CD4-positive, alpha-beta T cell (primary cell): ENCODE data around the gene ARHGEF10L. TPM values are rescaled to one million over a fixed set of nuclear protein-coding genes. Genes with fewer than 3 reads are reported as not detected.

Source experiments
- ATAC-seq: fragments of 200-7000 bp; cut with Tn5 transposase; one replicate; pipeline ENCODE4 v1.10.0; 2022; ENCODE audit warnings: mild to moderate bottlenecking; ENCODE audit not compliant: poor library complexity
- CTCF ChIA-PET: fragments of 350-600 bp; sonication (Branson Sonifier 250); formaldehyde crosslinking; loops from one replicate; lab custom pipeline; 2021; ENCODE audit warnings: antibody characterized with exemption, inconsistent platforms; lab: Charles Lee
- POLR2A ChIA-PET: fragments of 350-600 bp; sonication (Branson Sonifier 250); formaldehyde crosslinking; loops from one replicate; lab custom pipeline; 2021; ENCODE audit warnings: antibody characterized with exemption, inconsistent platforms; lab: Charles Lee
- DNase-seq, 14 experiments: peaks; one replicate each; pipeline ENCODE4 v3.0.0-alpha.2; 2013 to 2020; ENCODE audit warnings: mixed read lengths in 2 of 14
- H3K27ac ChIP-seq, 2 donors: one replicate each; pipeline versions ENCODE4 v1.5.1 to v1.7.0; 2013; ENCODE audit warnings: low read length in 2 of 2, low read depth in 1 of 2, mild to moderate bottlenecking in 1 of 2
- H3K27me3 ChIP-seq, 2 experiments: 1 replicate in 1 of 2; 2 replicates in 1 of 2; pipeline versions ENCODE4 v1.6.1 to v1.7.0; 2013; ENCODE audit warnings: low read length in 2 of 2, control low read depth in 1 of 2, mild to moderate bottlenecking in 1 of 2, moderate library complexity in 1 of 2; ENCODE audit not compliant: insufficient read depth in 2 of 2, control insufficient read depth in 1 of 2
- H3K36me3 ChIP-seq: one replicate; pipeline ENCODE4 v1.6.1; 2013; ENCODE audit warnings: low read length, control low read depth; ENCODE audit not compliant: insufficient read depth
- H3K4me1 ChIP-seq: one replicate; pipeline ENCODE4 v1.6.1; 2013; ENCODE audit warnings: low read length, control low read depth; ENCODE audit not compliant: insufficient read depth
- H3K4me3 ChIP-seq: one replicate; pipeline ENCODE4 v1.5.1; 2013; ENCODE audit warnings: mild to moderate bottlenecking, low read length, moderate library complexity
- H3K9me3 ChIP-seq, 2 experiments: 1 replicate in 1 of 2; 2 replicates in 1 of 2; pipeline versions ENCODE4 v1.6.1 to v1.7.0; 2013; ENCODE audit warnings: low read length in 2 of 2, mild to moderate bottlenecking in 2 of 2, control low read depth in 1 of 2, moderate library complexity in 1 of 2; ENCODE audit not compliant: control insufficient read depth in 1 of 2, insufficient read depth in 1 of 2
- H3K27ac Mint-ChIP-seq: one replicate; pipeline ENCODE4 v1.8.0; 2020; ENCODE audit warnings: mixed read lengths
- H3K27me3 Mint-ChIP-seq: one replicate; pipeline ENCODE4 v1.8.0; 2021; ENCODE audit warnings: mixed read lengths
- H3K36me3 Mint-ChIP-seq: one replicate; pipeline ENCODE4 v1.8.0; 2021; ENCODE audit warnings: low read depth, mixed read lengths
- H3K4me1 Mint-ChIP-seq: one replicate; pipeline ENCODE4 v1.8.0; 2021; ENCODE audit warnings: low read depth, mixed read lengths
- H3K4me3 Mint-ChIP-seq: one replicate; pipeline ENCODE4 v1.8.0; 2020; ENCODE audit warnings: mild to moderate bottlenecking, mixed read lengths
- H3K9me3 Mint-ChIP-seq: one replicate; pipeline ENCODE4 v1.8.0; 2020; ENCODE audit warnings: mixed read lengths
- intact Hi-C, 2 experiments: fragments of 100-400 bp; cut with DNase I in 1 of 2; cut with micrococcal nuclease in 1 of 2; formaldehyde crosslinking; loops; one replicate each; pipeline versions ENCODE4 v1.15.1 to v1.9.0; 2023 to 2025; cut with DNase I, micrococcal nuclease
- total RNA-seq, 174 experiments: library from RNA in 2 of 174; stranded (reverse) in 2 of 174; gene quantifications; one replicate each; pipeline ENCODE4 v1.2.3 and lab custom pipeline; 2021 to 2026
- TF ChIP-seq, protein P1 (sequence below): fragments of 200-600 bp; IDR thresholded peaks from one replicate; pipeline ENCODE4 v1.8.0; 2022; ENCODE audit warnings: antibody characterized with exemption, mild to moderate bottlenecking

Gene ARHGEF10L
- total RNA-seq, 2 experiments from 2014 or later = 0.11 to 0.22 TPM

DNA sequence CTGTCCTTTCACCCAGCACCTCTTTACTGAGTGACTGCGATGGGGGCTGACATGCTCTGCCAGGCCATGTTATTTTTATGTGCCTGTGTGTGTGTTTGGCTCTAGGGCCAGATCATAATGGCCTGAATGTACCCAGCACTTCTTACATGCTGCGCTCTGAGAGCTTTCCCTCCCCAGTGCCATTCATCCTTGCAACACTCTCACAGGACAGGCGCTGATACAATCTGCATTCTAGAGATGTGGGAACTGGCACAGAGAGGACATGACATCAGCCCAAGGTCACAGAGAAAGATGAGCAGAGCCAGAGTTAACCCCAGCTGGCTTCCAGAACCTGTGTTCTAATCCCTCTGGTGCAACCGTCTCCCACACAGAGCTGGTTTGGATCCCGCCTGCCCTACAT, 54.5 kb downstream of the ARHGEF10L start:
- Histone ChIP-seq H3K27ac (no peak overlapping the region), H3K9me3 (no peaks in the 10 kb centered on the region), H3K4me3 (no peak overlapping the region), H3K4me1 (no peaks in the 10 kb centered on the region), H3K36me3 (no peaks in the 10 kb centered on the region), H3K27me3 (no peaks in the 10 kb centered on the region)
- Mint-ChIP-seq H3K4me1 (no peaks in the 10 kb centered on the region), H3K36me3 (no peaks in the 10 kb centered on the region), H3K27ac (no peak overlapping the region), H3K4me3 (no peak overlapping the region), H3K27me3 (no peaks in the 10 kb centered on the region), H3K9me3 (no peaks in the 10 kb centered on the region)
- intact Hi-C loops = no loop called here
- ChIA-PET CTCF (no interaction called here), POLR2A (no interaction called here)
- ATAC-seq (no peak), DNase-seq (no peak)
- TF ChIP-seq, protein P1, sequence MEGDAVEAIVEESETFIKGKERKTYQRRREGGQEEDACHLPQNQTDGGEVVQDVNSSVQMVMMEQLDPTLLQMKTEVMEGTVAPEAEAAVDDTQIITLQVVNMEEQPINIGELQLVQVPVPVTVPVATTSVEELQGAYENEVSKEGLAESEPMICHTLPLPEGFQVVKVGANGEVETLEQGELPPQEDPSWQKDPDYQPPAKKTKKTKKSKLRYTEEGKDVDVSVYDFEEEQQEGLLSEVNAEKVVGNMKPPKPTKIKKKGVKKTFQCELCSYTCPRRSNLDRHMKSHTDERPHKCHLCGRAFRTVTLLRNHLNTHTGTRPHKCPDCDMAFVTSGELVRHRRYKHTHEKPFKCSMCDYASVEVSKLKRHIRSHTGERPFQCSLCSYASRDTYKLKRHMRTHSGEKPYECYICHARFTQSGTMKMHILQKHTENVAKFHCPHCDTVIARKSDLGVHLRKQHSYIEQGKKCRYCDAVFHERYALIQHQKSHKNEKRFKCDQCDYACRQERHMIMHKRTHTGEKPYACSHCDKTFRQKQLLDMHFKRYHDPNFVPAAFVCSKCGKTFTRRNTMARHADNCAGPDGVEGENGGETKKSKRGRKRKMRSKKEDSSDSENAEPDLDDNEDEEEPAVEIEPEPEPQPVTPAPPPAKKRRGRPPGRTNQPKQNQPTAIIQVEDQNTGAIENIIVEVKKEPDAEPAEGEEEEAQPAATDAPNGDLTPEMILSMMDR = no peak

DNA sequence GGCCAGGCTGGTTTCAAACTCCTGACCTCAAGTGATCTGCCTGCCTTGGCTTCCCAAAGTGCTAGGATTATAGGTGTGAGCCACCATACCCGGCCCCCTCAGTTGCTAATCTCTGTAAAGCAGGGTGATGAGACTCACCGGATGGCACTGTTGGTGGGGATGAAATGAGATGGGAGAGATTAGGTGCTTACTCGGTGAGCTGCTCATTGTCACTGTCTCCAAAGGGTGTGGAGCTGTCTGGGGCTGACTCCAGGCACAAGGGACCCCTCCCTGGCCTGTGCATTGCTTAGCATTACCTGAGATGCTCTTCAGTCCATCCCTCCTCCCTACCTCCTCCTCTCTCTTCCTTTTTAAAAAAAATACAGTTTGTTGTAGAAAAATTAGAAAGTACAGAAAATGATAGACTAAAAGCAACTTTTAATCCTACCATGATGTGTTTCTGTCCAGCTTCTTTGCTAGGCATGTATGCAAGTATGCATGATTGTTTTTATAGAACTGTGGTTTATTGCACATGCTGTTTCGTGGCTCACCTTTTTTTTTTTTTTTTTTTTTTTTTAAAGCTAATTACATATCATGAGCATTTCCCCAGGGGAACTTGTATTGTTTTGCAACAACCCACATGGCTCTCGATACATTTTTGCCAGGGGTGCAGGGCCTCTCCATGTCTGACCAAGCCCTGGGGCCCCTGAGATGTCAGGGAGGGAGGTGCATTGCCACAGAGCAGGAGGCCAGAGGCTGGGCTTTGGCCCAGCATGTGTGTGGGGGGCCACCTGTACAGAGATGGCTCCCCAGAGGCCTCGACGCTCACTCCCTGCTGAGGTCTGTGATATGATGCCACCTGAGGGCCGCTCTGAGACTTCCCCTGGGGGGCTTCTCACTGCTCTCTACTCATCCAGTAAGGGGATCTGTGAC, 55.4 kb downstream of the ARHGEF10L start:
- DNase-seq (no peak), ATAC-seq (no peak)
- no peaks in the 10 kb centered on the region for H3K4me1 ChIP-seq
- no peaks in the 10 kb centered on the region for H3K4me1 Mint-ChIP-seq
- H3K27me3 ChIP-seq = no peaks in the 10 kb centered on the region
- H3K36me3 ChIP-seq = no peaks in the 10 kb centered on the region
- no peaks in the 10 kb centered on the region for H3K36me3 Mint-ChIP-seq
- H3K4me3 ChIP-seq = no peak overlapping the region
- intact Hi-C loops = no loop called here
- H3K27ac Mint-ChIP-seq = no peak overlapping the region
- ChIA-PET CTCF (no interaction called here), POLR2A (no interaction called here)
- H3K27me3 Mint-ChIP-seq = no peaks in the 10 kb centered on the region
- H3K4me3 Mint-ChIP-seq = no peak overlapping the region
- no peaks in the 10 kb centered on the region for H3K9me3 ChIP-seq
- no peak overlapping the region for H3K27ac ChIP-seq
- H3K9me3 Mint-ChIP-seq = no peaks in the 10 kb centered on the region
- TF ChIP-seq, protein P1 = no peak

DNA sequence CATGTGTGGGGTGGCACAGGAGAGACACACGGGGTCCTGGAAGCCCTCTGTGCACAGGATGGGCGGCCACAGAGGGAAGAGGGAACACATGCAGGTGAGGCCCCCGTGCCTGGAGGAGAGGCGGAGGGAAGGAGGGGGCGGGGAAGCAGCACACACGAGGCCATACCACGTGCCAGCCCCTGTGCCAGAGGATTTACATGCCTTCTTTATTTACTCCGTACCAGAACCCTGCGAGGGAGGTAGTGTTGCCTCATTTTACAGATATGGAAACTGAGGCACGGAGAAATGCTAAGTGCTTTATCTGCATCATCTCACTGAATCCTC, 56.1 kb downstream of the ARHGEF10L start:
- CTCF ChIA-PET = no interaction called here
- DNase-seq = no peak
- Histone ChIP-seq H3K27ac (no peak overlapping the region), H3K36me3 (no peaks in the 10 kb centered on the region), H3K27me3 (no peaks in the 10 kb centered on the region), H3K4me1 (no peaks in the 10 kb centered on the region), H3K9me3 (no peaks in the 10 kb centered on the region), H3K4me3 (no peak overlapping the region)
- no peak overlapping the region for H3K27ac Mint-ChIP-seq
- POLR2A ChIA-PET = no interaction called here
- TF ChIP-seq, protein P1 = no peak
- no peak for ATAC-seq
- intact Hi-C loops = no loop called here
- H3K36me3 Mint-ChIP-seq = no peaks in the 10 kb centered on the region
- H3K9me3 Mint-ChIP-seq = no peaks in the 10 kb centered on the region
- no peak overlapping the region for H3K4me3 Mint-ChIP-seq
- H3K4me1 Mint-ChIP-seq = no peaks in the 10 kb centered on the region
- H3K27me3 Mint-ChIP-seq = no peaks in the 10 kb centered on the region
